Parathyroid adenoma (tissue), 2 donors: ENCODE data around the gene PCDHGA1.

Source experiments
- H2AFZ ChIP-seq: fragments of 300-600 bp; sonication (generic); one replicate; pipeline ENCODE4 v1.7.0; 2017; ENCODE audit warnings: antibody characterized with exemption, mild to moderate bottlenecking
- H3K27ac ChIP-seq: fragments of 300-600 bp; sonication (generic); one replicate; pipeline ENCODE4 v1.7.0; 2017
- H3K27me3 ChIP-seq: fragments of 300-600 bp; sonication (generic); one replicate; pipeline ENCODE4 v1.7.0; 2017; ENCODE audit warnings: low read length; ENCODE audit not compliant: control insufficient read depth, insufficient read depth
- H3K36me3 ChIP-seq: fragments of 300-600 bp; sonication (generic); one replicate; pipeline ENCODE4 v1.7.0; 2017; ENCODE audit warnings: low read length; ENCODE audit not compliant: control insufficient read depth, insufficient read depth
- H3K4me1 ChIP-seq: fragments of 300-600 bp; sonication (generic); one replicate; pipeline ENCODE4 v1.7.0; 2017; ENCODE audit warnings: control low read depth
- H3K4me2 ChIP-seq: fragments of 300-600 bp; sonication (generic); one replicate; pipeline ENCODE4 v1.7.0; 2017; ENCODE audit warnings: low read length
- H3K4me3 ChIP-seq: fragments of 300-600 bp; sonication (generic); one replicate; pipeline ENCODE4 v1.7.0; 2017; ENCODE audit warnings: low read depth, low read length
- H3K79me2 ChIP-seq: fragments of 300-600 bp; sonication (generic); one replicate; pipeline ENCODE4 v1.7.0; 2017; ENCODE audit warnings: control low read depth
- H3K9ac ChIP-seq: fragments of 300-600 bp; sonication (generic); one replicate; pipeline ENCODE4 v1.7.0; 2017; ENCODE audit warnings: mild to moderate bottlenecking
- H3K9me3 ChIP-seq: fragments of 300-600 bp; sonication (generic); one replicate; pipeline ENCODE4 v1.7.0; 2017; ENCODE audit warnings: low read length; ENCODE audit not compliant: control insufficient read depth
- TF ChIP-seq, protein P1 (sequence below): fragments of 300-600 bp; sonication (generic); IDR thresholded peaks from one replicate; pipeline ENCODE4 v1.7.0; 2017; ENCODE audit warnings: antibody characterized with exemption, mild to moderate bottlenecking
- donor health status: primary hyperparathyroidism.

The PCDHGA1 gene

DNA sequence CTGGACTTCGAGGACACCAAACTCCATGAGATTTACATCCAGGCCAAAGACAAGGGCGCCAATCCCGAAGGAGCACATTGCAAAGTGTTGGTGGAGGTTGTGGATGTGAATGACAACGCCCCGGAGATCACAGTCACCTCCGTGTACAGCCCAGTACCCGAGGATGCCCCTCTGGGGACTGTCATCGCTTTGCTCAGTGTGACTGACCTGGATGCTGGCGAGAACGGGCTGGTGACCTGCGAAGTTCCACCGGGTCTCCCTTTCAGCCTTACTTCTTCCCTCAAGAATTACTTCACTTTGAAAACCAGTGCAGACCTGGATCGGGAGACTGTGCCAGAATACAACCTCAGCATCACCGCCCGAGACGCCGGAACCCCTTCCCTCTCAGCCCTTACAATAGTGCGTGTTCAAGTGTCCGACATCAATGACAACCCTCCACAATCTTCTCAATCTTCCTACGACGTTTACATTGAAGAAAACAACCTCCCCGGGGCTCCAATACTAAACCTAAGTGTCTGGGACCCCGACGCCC is 146.8 kb downstream of the PCDHGA1 start:
- peak overlapping the region; percentile 92 for H3K27ac ChIP-seq
- TF ChIP-seq, protein P1, sequence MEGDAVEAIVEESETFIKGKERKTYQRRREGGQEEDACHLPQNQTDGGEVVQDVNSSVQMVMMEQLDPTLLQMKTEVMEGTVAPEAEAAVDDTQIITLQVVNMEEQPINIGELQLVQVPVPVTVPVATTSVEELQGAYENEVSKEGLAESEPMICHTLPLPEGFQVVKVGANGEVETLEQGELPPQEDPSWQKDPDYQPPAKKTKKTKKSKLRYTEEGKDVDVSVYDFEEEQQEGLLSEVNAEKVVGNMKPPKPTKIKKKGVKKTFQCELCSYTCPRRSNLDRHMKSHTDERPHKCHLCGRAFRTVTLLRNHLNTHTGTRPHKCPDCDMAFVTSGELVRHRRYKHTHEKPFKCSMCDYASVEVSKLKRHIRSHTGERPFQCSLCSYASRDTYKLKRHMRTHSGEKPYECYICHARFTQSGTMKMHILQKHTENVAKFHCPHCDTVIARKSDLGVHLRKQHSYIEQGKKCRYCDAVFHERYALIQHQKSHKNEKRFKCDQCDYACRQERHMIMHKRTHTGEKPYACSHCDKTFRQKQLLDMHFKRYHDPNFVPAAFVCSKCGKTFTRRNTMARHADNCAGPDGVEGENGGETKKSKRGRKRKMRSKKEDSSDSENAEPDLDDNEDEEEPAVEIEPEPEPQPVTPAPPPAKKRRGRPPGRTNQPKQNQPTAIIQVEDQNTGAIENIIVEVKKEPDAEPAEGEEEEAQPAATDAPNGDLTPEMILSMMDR, result no peak
- H2AFZ ChIP-seq, result no peak overlapping the region
- H3K79me2 ChIP-seq, result peaks cover 46% of the 10 kb centered on the region
- H3K36me3 ChIP-seq, result no peaks in the 10 kb centered on the region
- H3K4me2 ChIP-seq, result peak overlapping the region; percentile 91
- no peak overlapping the region for H3K9ac ChIP-seq
- H3K27me3 ChIP-seq, result no peaks in the 10 kb centered on the region
- H3K4me1 ChIP-seq, result peaks cover 28% of the 10 kb centered on the region
- no peaks in the 10 kb centered on the region for H3K9me3 ChIP-seq
- H3K4me3 ChIP-seq, result peak overlapping the region; percentile 59

DNA sequence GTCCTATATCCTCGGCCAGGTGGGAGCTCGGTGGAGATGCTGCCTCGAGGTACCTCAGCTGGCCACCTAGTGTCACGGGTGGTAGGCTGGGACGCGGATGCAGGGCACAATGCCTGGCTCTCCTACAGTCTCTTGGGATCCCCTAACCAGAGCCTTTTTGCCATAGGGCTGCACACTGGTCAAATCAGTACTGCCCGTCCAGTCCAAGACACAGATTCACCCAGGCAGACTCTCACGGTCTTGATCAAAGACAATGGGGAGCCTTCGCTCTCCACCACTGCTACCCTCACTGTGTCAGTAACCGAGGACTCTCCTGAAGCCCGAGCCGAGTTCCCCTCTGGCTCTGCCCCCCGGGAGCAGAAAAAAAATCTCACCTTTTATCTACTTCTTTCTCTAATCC is 147.5 kb downstream of the PCDHGA1 start:
- Histone ChIP-seq H3K36me3 (no peaks in the 10 kb centered on the region), H3K27ac (no peak overlapping the region), H3K9ac (no peak overlapping the region), H3K4me3 (no peak overlapping the region), H3K79me2 (peaks cover 49% of the 10 kb centered on the region), H3K27me3 (no peaks in the 10 kb centered on the region), H3K4me2 (peak overlapping the region; percentile 18), H2AFZ (no peak overlapping the region), H3K4me1 (peaks cover 28% of the 10 kb centered on the region), H3K9me3 (no peaks in the 10 kb centered on the region)
- TF ChIP-seq, protein P1, result no peak

DNA sequence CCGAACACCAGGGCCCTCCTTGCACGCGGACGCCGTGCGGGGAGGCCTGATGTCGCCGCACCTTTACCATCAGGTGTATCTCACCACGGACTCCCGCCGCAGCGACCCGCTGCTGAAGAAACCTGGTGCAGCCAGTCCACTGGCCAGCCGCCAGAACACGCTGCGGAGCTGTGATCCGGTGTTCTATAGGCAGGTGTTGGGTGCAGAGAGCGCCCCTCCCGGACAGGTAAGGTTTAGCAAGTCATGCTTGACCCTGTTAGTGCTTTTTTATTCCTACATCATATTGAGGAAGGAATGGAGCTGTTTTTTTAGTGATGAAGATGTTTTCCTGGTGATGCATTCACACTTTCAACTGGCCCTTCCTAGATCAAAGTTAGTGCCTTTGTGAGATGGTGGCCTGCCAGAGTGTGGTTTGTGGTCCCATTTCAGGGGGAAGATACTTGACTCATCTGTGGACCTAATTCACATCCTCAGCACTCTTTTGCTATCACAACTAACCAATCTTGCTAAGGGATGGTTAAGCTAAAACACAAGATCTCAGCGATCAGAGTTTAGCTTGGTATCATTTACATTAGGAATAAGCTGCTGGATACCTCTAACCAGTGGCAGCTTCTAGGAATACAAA is 148.1 kb downstream of the PCDHGA1 start:
- Histone ChIP-seq H3K4me2 (peak overlapping the region; percentile 18), H3K79me2 (peaks cover 54% of the 10 kb centered on the region), H3K27ac (no peak overlapping the region), H3K9ac (no peak overlapping the region), H3K9me3 (no peaks in the 10 kb centered on the region), H2AFZ (no peak overlapping the region), H3K27me3 (no peaks in the 10 kb centered on the region), H3K36me3 (no peaks in the 10 kb centered on the region), H3K4me1 (peaks cover 28% of the 10 kb centered on the region), H3K4me3 (no peak overlapping the region)
- TF ChIP-seq, protein P1, result peak; percentile 74

DNA sequence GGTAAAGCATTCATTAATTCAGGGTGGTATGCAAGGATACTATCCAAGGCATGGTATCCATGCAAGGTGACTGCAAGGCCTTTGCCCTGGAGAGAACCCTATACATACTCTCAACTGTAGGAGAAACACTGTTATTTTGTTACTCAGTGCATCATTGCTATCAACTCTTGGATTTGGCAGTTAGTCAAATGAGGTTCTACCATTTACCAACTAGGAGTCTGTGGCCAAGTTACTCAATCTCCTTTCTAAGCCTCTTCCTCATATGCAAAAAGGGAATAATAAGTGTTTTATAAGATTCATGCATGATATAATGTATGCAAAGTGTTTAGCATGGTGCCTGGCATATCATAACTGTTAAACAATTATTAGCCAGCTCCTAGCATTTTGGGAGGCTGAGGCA is 149.5 kb downstream of the PCDHGA1 start:
- no peaks in the 10 kb centered on the region for H3K27me3 ChIP-seq
- H3K79me2 ChIP-seq, result peaks cover 63% of the 10 kb centered on the region
- no peaks in the 10 kb centered on the region for H3K9me3 ChIP-seq
- no peak overlapping the region for H3K4me2 ChIP-seq
- no peak overlapping the region for H3K9ac ChIP-seq
- H3K27ac ChIP-seq, result no peak overlapping the region
- TF ChIP-seq, protein P1, result no peak
- H3K36me3 ChIP-seq, result no peaks in the 10 kb centered on the region
- H2AFZ ChIP-seq, result no peak overlapping the region
- peaks cover 34% of the 10 kb centered on the region for H3K4me1 ChIP-seq
- no peak overlapping the region for H3K4me3 ChIP-seq

DNA sequence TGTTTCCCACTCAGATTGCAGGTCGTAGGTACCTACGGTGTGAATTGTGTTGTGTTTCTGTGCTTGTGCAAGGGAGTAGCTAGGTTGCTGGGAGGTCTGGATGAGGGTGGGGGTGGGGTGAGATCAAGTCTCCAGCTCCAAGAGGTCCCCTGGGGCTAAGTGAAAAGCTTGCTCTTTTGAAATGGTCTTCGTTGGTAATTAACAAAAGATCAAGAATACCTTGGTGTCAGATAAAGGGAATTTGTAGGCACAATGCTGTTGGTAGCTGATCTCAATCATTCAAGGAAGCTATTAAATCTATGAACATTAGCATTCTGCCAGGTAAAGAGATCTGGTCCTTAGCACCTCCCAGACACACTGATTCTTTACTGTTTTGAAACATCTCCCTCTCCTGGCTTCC is 153.6 kb downstream of the PCDHGA1 start:
- TF ChIP-seq, protein P1, result no peak
- peaks cover 60% of the 10 kb centered on the region for H3K79me2 ChIP-seq
- no peaks in the 10 kb centered on the region for H3K9me3 ChIP-seq
- no peak overlapping the region for H3K27ac ChIP-seq
- H3K9ac ChIP-seq, result peak overlapping the region; percentile 0
- H3K4me3 ChIP-seq, result no peak overlapping the region
- H3K4me2 ChIP-seq, result no peak overlapping the region
- H3K36me3 ChIP-seq, result no peaks in the 10 kb centered on the region
- peaks cover 17% of the 10 kb centered on the region for H3K4me1 ChIP-seq
- H2AFZ ChIP-seq, result no peak overlapping the region
- H3K27me3 ChIP-seq, result no peaks in the 10 kb centered on the region
